Smooth muscle cell (in vitro differentiated cells): ENCODE data around the gene GPHN. TPM values are rescaled to one million over a fixed set of nuclear protein-coding genes. Genes with fewer than 3 reads are reported as not detected.

Experiments used
- DNase-seq: peaks from one replicate; lab custom pipeline; 2025; ENCODE audit not compliant: unreplicated experiment; lab: John Stamatoyannopoulos, UW
- H2AFZ ChIP-seq: fragments of 200-600 bp; sonication (generic); 2 replicates; pipeline ENCODE4 v1.6.0; 2016; ENCODE audit warnings: antibody characterized with exemption, low read depth, mild to moderate bottlenecking
- H3F3A ChIP-seq: fragments of 200-600 bp; sonication (generic); 2 replicates; pipeline ENCODE4 v1.6.0; 2017; ENCODE audit warnings: antibody characterized with exemption, low read depth
- H3K27ac ChIP-seq: fragments of 200-600 bp; sonication (generic); 2 replicates; pipeline ENCODE4 v1.5.1; 2016; ENCODE audit warnings: low read depth, mild to moderate bottlenecking
- H3K27me3 ChIP-seq: fragments of 200-600 bp; sonication (generic); 2 replicates; pipeline ENCODE4 v1.6.1; 2016; ENCODE audit warnings: low read depth, mild to moderate bottlenecking
- H3K36me3 ChIP-seq: fragments of 200-600 bp; sonication (generic); 2 replicates; pipeline ENCODE4 v1.5.1; 2016; ENCODE audit warnings: low read depth
- H3K4me1 ChIP-seq: fragments of 200-600 bp; sonication (generic); 2 replicates; pipeline ENCODE4 v1.5.1; 2016; ENCODE audit warnings: low read depth
- H3K4me2 ChIP-seq: fragments of 200-600 bp; sonication (generic); 2 replicates; pipeline ENCODE4 v1.6.0; 2016; ENCODE audit warnings: mild to moderate bottlenecking
- H3K4me3 ChIP-seq: fragments of 200-600 bp; sonication (generic); 2 replicates; pipeline ENCODE4 v1.5.1; 2016; ENCODE audit warnings: mild to moderate bottlenecking
- H3K79me2 ChIP-seq: fragments of 200-600 bp; sonication (generic); 2 replicates; pipeline ENCODE4 v1.6.0; 2016; ENCODE audit warnings: low read depth, mild to moderate bottlenecking
- H3K9ac ChIP-seq: fragments of 200-600 bp; sonication (generic); 2 replicates; pipeline ENCODE4 v1.6.0; 2016; ENCODE audit warnings: low read depth
- H3K9me3 ChIP-seq: fragments of 200-600 bp; sonication (generic); replicated peaks from 2 replicates; pipeline ENCODE4 v1.5.1; 2016; ENCODE audit warnings: low read depth
- H4K20me1 ChIP-seq: fragments of 200-600 bp; sonication (generic); 2 replicates; pipeline ENCODE4 v1.6.0; 2016; ENCODE audit warnings: low read depth
- WGBS: methylation state at CpG from one replicate; pipeline ENCODE4 v1.1.7; 2016; ENCODE audit warnings: low lambda C conversion rate; 5-methylcytosine and 5-hydroxymethylcytosine counted together
- polyA plus RNA-seq: library from polyadenylated mRNA; unstranded; fragments of >200 nt; fragmentation: Nextera tagmentation; extraction: Ambion mirVana; gene quantifications from 2 replicates; pipeline ENCODE4 v1.2.1, GENCODE V29; 2016
- total RNA-seq: library from RNA; depleted of rRNA; stranded (reverse); fragments of >200 nt; gene quantifications from 2 replicates; pipeline ENCODE4 v1.2.3, GENCODE V29; 2014
- TF ChIP-seq, protein P1 (sequence below): fragments of 200-600 bp; sonication (generic); IDR thresholded peaks from 2 replicates; pipeline ENCODE4 v1.5.1; 2017; ENCODE audit warnings: borderline replicate concordance, mild to moderate bottlenecking, antibody characterized with exemption; ENCODE audit not compliant: insufficient read depth, poor library complexity, severe bottlenecking

Gene GPHN
- total and polyA plus RNA-seq, 2 experiments from 2014 or later, result 8.6 to 18.9 TPM

DNA sequence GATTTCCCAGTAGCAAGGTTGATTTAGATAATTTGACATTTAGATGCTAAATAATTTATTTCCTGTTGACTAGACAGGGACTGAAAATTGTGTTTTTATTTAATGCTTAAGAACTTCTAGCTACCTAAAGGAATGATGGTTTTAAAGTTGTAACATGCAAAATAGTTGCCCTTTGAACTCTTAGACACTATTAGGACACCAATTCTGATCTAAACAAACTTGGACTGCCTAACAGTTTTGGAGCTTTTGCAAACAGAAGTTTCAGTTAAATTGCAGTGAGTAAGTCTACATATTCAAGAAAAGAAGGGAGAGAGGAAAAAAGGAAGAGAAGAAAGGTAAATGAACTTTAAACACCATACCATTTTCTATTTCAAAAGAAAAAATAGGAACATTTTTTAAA, 492.0 kb downstream of the GPHN start:
- Histone ChIP-seq H3F3A (no peaks in the 10 kb centered on the region), H3K4me3 (no peak overlapping the region), H3K9ac (no peak overlapping the region), H3K27ac (no peak overlapping the region), H3K27me3 (no peaks in the 10 kb centered on the region), H3K36me3 (no peaks in the 10 kb centered on the region), H3K4me1 (no peaks in the 10 kb centered on the region), H3K4me2 (no peak overlapping the region), H4K20me1 (no peaks in the 10 kb centered on the region), H2AFZ (no peak overlapping the region), H3K9me3 (no peaks in the 10 kb centered on the region), H3K79me2 (no peaks in the 10 kb centered on the region)
- TF ChIP-seq, protein P1, sequence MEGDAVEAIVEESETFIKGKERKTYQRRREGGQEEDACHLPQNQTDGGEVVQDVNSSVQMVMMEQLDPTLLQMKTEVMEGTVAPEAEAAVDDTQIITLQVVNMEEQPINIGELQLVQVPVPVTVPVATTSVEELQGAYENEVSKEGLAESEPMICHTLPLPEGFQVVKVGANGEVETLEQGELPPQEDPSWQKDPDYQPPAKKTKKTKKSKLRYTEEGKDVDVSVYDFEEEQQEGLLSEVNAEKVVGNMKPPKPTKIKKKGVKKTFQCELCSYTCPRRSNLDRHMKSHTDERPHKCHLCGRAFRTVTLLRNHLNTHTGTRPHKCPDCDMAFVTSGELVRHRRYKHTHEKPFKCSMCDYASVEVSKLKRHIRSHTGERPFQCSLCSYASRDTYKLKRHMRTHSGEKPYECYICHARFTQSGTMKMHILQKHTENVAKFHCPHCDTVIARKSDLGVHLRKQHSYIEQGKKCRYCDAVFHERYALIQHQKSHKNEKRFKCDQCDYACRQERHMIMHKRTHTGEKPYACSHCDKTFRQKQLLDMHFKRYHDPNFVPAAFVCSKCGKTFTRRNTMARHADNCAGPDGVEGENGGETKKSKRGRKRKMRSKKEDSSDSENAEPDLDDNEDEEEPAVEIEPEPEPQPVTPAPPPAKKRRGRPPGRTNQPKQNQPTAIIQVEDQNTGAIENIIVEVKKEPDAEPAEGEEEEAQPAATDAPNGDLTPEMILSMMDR, result no peak
- DNase-seq, result no peak

DNA sequence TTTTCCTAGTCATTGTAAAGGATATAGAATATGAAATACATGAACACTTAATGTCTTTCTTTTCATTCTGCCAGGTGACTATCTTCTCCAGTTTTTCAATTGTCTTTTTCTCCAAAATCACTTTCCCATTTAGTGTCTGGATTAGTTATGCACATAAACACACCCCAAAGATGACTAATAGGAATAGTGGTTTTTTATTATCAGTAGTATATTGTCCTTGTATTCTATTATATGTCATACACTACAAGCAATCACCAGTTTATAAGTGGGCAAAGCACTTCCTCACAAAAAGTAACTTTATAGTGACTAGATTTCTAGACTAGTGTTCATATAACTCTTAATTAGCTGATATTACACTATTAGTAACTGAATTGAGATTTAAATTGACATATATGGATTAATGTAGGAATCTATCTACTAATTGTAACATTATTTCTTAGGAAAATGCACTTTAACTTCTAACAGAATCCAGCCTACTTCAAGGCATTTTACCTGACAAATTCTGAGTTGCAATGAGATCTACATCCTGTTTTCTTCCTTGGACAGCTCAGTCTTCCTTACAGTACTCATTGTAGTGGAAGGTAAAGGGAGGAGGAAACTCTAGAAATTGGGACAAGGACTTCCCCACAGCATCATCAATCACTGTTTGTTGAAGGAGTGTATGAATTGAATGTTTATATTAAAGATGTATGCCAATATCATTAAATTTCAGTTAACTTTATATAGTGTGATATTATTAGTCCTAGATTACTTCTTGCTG, 495.2 kb downstream of the GPHN start:
- no peaks in the 10 kb centered on the region for H3K36me3 ChIP-seq
- no peak overlapping the region for H3K9ac ChIP-seq
- no peak overlapping the region for H3K4me2 ChIP-seq
- H3K27me3 ChIP-seq, result no peaks in the 10 kb centered on the region
- no peaks in the 10 kb centered on the region for H4K20me1 ChIP-seq
- no peak overlapping the region for H2AFZ ChIP-seq
- TF ChIP-seq, protein P1, result no peak
- H3K79me2 ChIP-seq, result no peaks in the 10 kb centered on the region
- H3F3A ChIP-seq, result no peaks in the 10 kb centered on the region
- DNase-seq, result no peak
- H3K27ac ChIP-seq, result no peak overlapping the region
- H3K4me1 ChIP-seq, result no peaks in the 10 kb centered on the region
- no peaks in the 10 kb centered on the region for H3K9me3 ChIP-seq
- no peak overlapping the region for H3K4me3 ChIP-seq

DNA sequence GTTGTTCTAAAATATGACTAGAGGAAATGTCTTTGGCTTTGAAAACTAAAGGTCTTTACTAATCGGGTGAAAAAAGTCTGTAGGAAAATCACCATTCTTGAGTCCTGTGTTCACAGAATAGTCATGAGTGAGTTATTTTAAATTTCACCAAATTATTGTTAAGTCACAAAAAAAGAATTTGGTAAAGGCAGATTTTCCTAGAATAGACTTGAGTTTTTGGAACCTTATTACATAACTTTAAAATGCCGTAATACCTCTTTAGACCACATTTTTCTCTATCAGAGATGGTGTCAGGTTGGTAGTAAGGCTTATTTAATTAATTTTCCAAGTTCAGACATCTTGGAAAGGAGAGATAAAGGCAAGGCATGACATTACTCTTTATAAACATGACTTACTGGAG, 496.6 kb downstream of the GPHN start:
- WGBS, result 100% methylated on average over 2 of the region's 2 CpGs
- no peaks in the 10 kb centered on the region for H3K4me1 ChIP-seq
- H3K27me3 ChIP-seq, result no peaks in the 10 kb centered on the region
- no peak overlapping the region for H2AFZ ChIP-seq
- H3K4me3 ChIP-seq, result no peak overlapping the region
- no peaks in the 10 kb centered on the region for H3F3A ChIP-seq
- H3K36me3 ChIP-seq, result no peaks in the 10 kb centered on the region
- no peaks in the 10 kb centered on the region for H3K79me2 ChIP-seq
- TF ChIP-seq, protein P1, result no peak
- no peak overlapping the region for H3K4me2 ChIP-seq
- no peak overlapping the region for H3K9ac ChIP-seq
- H3K27ac ChIP-seq, result no peak overlapping the region
- no peak for DNase-seq
- no peaks in the 10 kb centered on the region for H4K20me1 ChIP-seq
- no peaks in the 10 kb centered on the region for H3K9me3 ChIP-seq

DNA sequence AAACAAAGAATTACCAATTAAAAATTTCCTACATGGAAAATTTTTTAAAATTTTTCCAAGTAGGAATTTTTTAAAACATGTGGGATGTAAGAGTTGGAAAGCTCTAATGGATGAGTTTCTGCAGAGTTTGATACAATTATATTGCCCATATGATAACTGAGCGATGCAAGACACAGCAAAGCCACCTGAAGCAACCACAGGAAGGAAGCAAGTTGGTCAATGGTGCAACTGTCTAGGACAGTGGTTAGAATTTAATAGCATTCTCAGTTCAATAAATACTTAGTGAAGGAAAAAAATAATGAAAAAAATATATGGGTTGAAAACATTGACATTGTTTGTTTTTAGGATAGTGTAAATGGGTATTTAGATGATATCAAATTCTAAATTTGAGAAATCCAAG, 502.7 kb downstream of the GPHN start:
- Histone ChIP-seq H3K79me2 (no peaks in the 10 kb centered on the region), H4K20me1 (no peaks in the 10 kb centered on the region), H3K9me3 (no peaks in the 10 kb centered on the region), H3K9ac (no peak overlapping the region), H3K27me3 (no peaks in the 10 kb centered on the region), H3K4me1 (no peaks in the 10 kb centered on the region), H2AFZ (no peak overlapping the region), H3K4me3 (no peak overlapping the region), H3F3A (no peaks in the 10 kb centered on the region), H3K36me3 (no peaks in the 10 kb centered on the region), H3K27ac (no peak overlapping the region), H3K4me2 (no peak overlapping the region)
- no peak for DNase-seq
- WGBS, result 100% methylated on average over 1 of the region's 1 CpG
- TF ChIP-seq, protein P1, result no peak
